Stimulated activated CD8-positive, alpha-beta memory T cell treated with anti-CD3 and anti-CD28 coated beads, Interleukin-12 subunit alpha, Interleukin-12 subunit beta, amount 100 ng/mL, for 1 hour (primary cell): ENCODE results near the gene LNX1.

Source experiments
- DNase-seq: peaks from one replicate; pipeline ENCODE4 v3.0.0-alpha.2; 2020; ENCODE audit warnings: low read depth

LNX1 gene

DNA sequence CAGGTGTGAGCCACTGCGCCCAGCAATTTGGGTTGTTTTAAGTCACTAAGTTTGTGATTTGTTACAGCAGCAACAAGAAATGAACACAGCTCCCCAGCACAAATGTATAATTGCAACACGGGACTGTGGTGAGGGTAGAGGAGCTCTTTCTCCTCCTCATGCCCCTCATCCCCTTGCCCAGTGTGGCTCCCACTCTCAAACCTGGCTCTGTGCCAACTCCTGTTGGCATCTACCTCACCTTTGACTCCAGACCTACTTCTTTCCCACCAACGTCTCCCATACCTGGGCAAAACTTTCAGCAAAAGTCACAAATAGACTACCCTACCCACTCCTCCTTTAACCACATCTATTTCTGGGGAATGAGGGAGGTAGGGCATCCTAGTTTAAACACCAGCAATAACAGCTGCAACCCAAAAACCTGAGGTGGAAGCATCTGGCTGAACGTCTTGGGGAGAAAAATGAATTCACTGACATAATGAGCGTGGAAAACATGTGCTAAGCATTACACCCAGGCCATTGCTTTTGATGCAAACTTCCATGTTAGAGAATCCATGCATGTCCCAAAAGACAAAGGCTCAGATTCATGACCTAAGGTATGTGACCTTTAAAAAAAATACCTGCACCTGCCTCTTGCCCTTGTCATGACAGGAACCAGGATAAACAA lies 19.2 kb downstream of the LNX1 start:
- DNase-seq: no peak

- DNase-seq: no peak
These were observed 27.5 kb downstream of the LNX1 start for GRCh38 chr4:53563824-53564223.

- no peak for DNase-seq
These were observed 28.9 kb downstream of the LNX1 start for GRCh38 chr4:53562409-53562808.

- DNase-seq: no peak
These were observed 32.2 kb downstream of the LNX1 start for GRCh38 chr4:53559021-53559620.

- DNase-seq: no peak
These were observed 33.1 kb downstream of the LNX1 start for GRCh38 chr4:53558065-53558801.

DNA sequence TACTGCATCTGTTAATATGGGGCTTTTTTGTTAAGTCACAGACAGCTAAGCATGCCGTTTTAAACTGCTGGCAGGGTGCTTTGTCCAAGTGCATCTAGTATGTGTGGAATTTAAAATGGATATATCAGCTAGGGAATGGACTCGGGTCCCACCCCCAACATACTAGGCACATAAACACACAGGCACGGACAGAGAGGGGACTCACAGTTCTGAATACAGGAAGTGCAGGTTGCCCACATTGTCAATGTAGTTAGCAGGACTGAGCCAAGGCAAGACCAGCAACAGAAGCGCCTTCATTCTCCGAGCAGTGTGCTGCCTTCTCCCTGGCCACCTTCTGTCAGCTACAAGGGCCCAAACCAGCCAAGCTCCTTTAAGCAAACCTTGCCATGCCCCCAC lies 33.6 kb downstream of the LNX1 start:
- DNase-seq: no peak

DNA sequence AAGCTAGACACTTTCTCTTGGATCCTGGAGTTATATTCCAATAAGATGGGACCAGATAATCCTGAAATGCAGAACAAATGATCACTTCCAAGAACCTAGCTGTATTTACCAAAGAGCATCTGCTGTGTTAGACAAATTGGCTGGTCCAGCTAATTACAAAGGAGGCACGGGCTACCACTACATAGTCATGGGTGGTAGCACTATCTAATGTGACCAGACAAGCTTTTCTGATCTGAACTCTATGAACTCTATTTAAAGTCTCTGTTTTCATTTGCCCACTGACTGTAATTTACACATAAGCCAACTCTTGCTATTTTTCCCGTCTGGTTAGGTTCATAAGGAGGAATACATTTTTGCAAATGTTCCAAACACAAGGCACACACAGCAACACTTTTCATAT lies 34.6 kb downstream of the LNX1 start:
- DNase-seq: no peak

GRCh38 chr4:53553486-53554210 lies 37.6 kb downstream of the LNX1 start:
- no peak for DNase-seq

DNA sequence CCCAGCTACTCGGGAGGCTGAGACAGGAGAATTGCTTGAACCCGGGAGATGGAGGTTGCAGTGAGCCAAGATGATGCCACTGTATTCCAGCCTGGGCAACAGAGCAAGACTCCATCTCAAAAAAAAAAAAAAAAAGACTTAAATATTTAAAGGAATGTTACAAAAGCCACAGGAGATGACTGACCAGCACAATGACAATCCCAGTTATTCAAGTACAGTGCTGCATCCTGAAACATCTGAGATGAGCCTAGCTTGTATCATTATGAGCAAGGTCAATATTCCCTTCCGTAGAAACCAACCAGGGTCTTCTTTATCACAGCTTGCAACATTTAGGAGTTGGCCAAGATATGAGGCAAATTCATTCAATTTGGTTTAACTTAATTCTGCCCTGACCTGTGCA lies 38.6 kb downstream of the LNX1 start:
- no peak for DNase-seq

GRCh38 chr4:53551958-53552357 lies 39.3 kb downstream of the LNX1 start:
- DNase-seq: no peak

GRCh38 chr4:53551281-53551864 lies 39.9 kb downstream of the LNX1 start:
- DNase-seq: no peak

DNA sequence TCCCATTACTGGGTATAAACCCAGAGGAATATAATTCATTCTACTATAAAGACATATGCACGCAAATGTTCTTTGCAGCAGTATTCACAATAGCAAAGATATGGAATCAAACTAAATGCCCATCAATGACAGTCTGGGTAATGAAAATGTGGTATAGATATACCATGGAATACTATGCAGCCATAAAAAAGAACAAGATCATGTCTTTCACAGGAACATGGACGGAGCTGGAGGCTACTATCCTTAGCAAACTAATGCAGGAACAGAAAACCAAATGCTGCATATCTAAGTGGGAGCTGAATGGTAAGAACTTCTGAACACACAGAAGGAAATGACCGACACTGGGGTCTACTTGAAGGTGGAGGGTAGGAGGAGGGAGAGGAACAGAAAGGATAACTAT lies 42.6 kb downstream of the LNX1 start:
- DNase-seq: no peak

DNA sequence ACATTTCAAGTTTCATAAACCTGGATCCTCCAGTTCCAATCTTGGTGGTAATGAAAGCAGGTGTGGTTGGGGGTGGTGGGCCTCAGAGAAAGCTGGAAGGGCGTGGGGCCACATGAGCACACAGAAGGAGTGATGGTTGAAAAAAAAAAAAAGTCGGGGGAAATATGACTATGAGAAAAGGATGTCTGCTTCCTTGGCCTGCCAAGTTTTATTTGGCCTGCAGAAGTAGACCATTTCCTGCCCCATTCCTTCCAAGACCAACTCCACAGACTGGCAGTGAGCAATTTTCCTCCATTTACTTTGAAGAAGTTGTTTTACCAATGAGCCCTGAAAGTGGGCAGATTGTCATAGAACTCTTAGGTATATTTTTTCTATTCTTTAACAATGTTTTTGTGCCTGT lies 43.3 kb downstream of the LNX1 start:
- no peak for DNase-seq

DNA sequence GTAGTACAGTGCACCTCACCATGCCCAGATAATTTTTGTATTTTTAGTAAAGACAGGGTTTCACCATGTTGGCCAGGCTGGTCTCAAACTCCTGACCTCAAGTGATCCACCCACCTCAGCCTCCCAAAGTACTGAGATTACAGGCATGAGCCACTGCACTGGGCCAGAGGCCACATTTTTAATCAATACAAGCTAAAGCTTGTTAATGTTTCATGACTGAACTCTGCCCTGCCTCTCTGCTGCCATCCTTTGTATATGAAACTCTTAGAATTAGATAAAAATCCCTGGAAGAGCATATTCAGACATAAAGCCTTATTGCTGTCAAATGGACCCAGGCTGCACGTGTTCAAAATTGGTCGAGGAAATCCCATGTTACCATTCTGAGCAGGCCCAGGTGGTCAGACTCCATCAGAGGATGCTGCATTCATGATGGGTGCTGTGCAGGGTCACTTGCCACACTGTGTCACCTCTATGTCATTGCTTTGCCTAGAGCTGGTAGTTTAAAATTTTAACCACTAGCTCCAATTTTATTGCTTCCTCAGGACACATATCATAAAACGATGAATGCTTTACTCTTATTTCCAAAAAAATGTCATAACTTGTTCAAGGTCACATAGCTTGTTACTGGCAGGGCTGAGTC lies 45.2 kb downstream of the LNX1 start:
- no peak for DNase-seq

GRCh38 chr4:53545273-53545672 lies 46.0 kb downstream of the LNX1 start:
- no peak for DNase-seq

DNA sequence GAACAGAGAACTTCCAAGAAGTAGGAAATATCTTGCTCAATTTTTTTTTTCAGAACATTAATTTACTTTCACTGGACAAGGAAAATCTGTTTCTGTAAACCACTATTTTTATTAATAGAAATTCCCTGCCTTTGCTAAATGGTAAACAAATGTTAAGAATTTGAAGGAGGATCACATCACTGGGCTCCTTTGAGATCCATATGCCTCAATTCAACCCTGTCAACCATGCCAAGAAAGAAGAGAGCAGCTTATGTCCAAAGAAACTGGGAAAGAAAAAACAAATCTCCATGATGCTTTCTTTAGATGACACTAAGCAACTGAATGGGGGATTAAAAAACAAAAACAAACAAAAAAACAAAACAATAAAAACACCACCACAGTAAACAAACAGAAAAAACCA lies 47.7 kb downstream of the LNX1 start:
- no peak for DNase-seq

- no peak for DNase-seq
These were observed 49.6 kb downstream of the LNX1 start for GRCh38 chr4:53541577-53542206.

DNA sequence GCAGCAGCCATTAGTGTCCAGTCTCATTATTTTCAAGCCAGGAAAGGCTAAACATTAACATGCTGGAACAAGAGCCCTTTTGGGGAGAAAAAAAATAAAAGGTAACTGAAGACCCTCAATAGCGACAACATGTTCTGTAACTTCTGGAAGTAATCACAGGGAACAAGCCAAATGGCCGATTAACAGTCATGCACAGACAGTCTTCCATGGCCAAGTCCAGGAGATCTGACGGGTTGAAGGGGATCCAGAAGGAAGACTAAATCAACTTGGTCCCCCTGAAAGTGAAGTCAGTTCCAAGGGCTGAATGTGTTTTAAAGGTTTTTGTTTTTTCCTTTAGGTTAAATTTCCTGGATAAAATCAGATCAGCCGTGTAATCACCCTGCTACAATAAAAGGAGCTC lies 52.5 kb downstream of the LNX1 start:
- no peak for DNase-seq

GRCh38 chr4:53537606-53538005 lies 53.7 kb downstream of the LNX1 start:
- DNase-seq: no peak

- DNase-seq: no peak
These were observed 55.0 kb downstream of the LNX1 start for GRCh38 chr4:53536328-53536727.

- DNase-seq: no peak
These were observed 55.7 kb downstream of the LNX1 start for GRCh38 chr4:53535567-53535966.

DNA sequence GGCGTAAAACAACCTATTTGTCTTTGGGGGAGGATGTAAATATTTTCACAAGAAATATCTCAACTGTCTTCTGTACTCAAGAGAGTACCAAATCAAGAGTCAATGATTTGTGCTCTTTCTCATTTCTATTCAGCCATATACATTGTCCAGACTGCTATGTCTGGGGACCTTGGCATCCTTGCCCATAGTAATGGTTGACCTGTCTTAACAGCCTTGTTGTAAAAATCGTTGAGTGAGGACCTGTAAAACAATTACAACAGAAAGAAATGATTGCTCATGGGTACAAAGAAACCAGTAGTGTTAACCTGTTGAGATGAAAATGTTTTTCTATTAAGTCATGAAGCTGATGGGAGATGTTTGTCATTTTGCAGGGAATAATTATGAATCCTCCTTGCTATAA lies 56.6 kb downstream of the LNX1 start:
- DNase-seq: no peak
